HCT116 (cell line): Measurements from ENCODE around the gene LDLR. TPM values are rescaled to one million over a fixed set of nuclear protein-coding genes. Genes with fewer than 3 reads are reported as not detected.

Experiments used
- ATAC-seq: fragments of 200-7000 bp; cut with Tn5 transposase; 2 replicates; pipeline ENCODE4 v1.9.1; 2020; ENCODE audit warnings: mild to moderate bottlenecking, moderate library complexity
- BruUV-seq: library from RNA; stranded (reverse); fragments of 400-500 nt; replicated peaks from 2 replicates; lab custom pipeline; 2021; lab: Mats Ljungman, UMichigan
- CTCF ChIA-PET: fragments of 300-600 bp; sonication (Branson Sonifier 250); formaldehyde crosslinking; loops from one replicate; lab custom pipeline; 2021; ENCODE audit warnings: antibody characterized with exemption; lab: Charles Lee
- POLR2A ChIA-PET: fragments of 300-600, 350-600 bp; sonication (Branson Sonifier 250); formaldehyde crosslinking; loops from one replicate; lab custom pipeline; 2021; ENCODE audit warnings: antibody characterized with exemption; lab: Charles Lee
- RAD21 ChIA-PET, 2 experiments: fragments of 300-600 bp; sonication (Branson Sonifier 250); formaldehyde crosslinking; loops; one replicate each; lab custom pipeline; 2023; ENCODE audit warnings: low total read pairs in 2 of 2; ENCODE audit not compliant: uncharacterized antibody in 2 of 2, unreplicated experiment in 2 of 2, low non-redundant PET in 1 of 2; lab: Charles Lee
- DNase-seq: peaks from one replicate; pipeline ENCODE4 v3.0.0-alpha.2; 2010; ENCODE audit warnings: low read depth, low spot score
- H2AFZ ChIP-seq: fragments of 200-600 bp; shearing (Covaris generic), sonication (generic); 2 replicates; pipeline ENCODE4 v1.6.1; 2017; ENCODE audit warnings: low read depth, mixed run types, mixed read lengths, antibody characterized with exemption, low read length; ENCODE audit not compliant: poor library complexity, severe bottlenecking
- H3K27ac ChIP-seq: 2 replicates; pipeline ENCODE4 v1.5.1; 2012; ENCODE audit warnings: low read depth, low read length
- H3K27me3 ChIP-seq: fragments of 200-600 bp; sonication (generic); 2 replicates; pipeline ENCODE4 v1.6.1; 2016; ENCODE audit warnings: mixed run types, low read length, mixed read lengths; ENCODE audit not compliant: insufficient read depth
- H3K36me3 ChIP-seq, 2 experiments: fragments of 200-500 bp in 1 of 2; fragments of 200-600 bp in 1 of 2; sonication (Bioruptor generic) in 1 of 2; sonication (generic) in 1 of 2; 2 replicates each; pipeline versions ENCODE4 v1.5.1 to v1.6.1; 2014 to 2016; ENCODE audit warnings: low read length in 2 of 2, inconsistent platforms in 1 of 2, mixed read lengths in 1 of 2, mixed run types in 1 of 2; ENCODE audit not compliant: insufficient read depth in 2 of 2, control insufficient read depth in 1 of 2
- H3K4me1 ChIP-seq, 2 experiments: fragments of 200-600 bp in 1 of 2; sonication (generic) in 1 of 2; 2 replicates each; pipeline versions ENCODE4 v1.5.1 to v1.6.1; 2012 to 2017; ENCODE audit warnings: low read length in 2 of 2, inconsistent platforms in 1 of 2, mild to moderate bottlenecking in 1 of 2, mixed read lengths in 1 of 2, mixed run types in 1 of 2, moderate library complexity in 1 of 2; ENCODE audit not compliant: insufficient read depth in 2 of 2, control insufficient read depth in 1 of 2
- H3K4me2 ChIP-seq: fragments of 200-600 bp; sonication (generic); 2 replicates; pipeline ENCODE4 v1.6.1; 2017; ENCODE audit warnings: mixed run types, low read length, mixed read lengths
- H3K4me3 ChIP-seq, 2 experiments: fragments of 200-600 bp in 1 of 2; sonication (generic) in 1 of 2; replicated peaks in 1 of 2; 2 replicates each; pipeline ENCODE4 v1.5.1; 2011 to 2016; ENCODE audit warnings: low read length in 2 of 2, control low read depth in 1 of 2, low read depth in 1 of 2, mild to moderate bottlenecking in 1 of 2, mixed read lengths in 1 of 2, mixed run types in 1 of 2
- H3K79me2 ChIP-seq: fragments of 200-600 bp; sonication (generic); 2 replicates; pipeline ENCODE4 v1.6.1; 2017; ENCODE audit warnings: mild to moderate bottlenecking, mixed run types, low read length, moderate library complexity, mixed read lengths; ENCODE audit not compliant: insufficient read depth
- H3K9ac ChIP-seq: fragments of 200-600 bp; sonication (generic); 2 replicates; pipeline ENCODE4 v1.6.1; 2016; ENCODE audit warnings: low read length, mixed read lengths
- H3K9me2 ChIP-seq: fragments of 200-600 bp; sonication (generic), shearing (Covaris generic); 2 replicates; pipeline ENCODE4 v1.6.1; 2017; ENCODE audit warnings: mixed run types, mild to moderate bottlenecking, moderate library complexity; ENCODE audit not compliant: insufficient read depth
- H3K9me3 ChIP-seq, 2 experiments: fragments of 200-500 bp in 1 of 2; fragments of 200-600 bp in 1 of 2; sonication (Bioruptor generic) in 1 of 2; sonication (generic) in 1 of 2; 2 replicates each; pipeline ENCODE4 v1.6.1; 2014 to 2017; ENCODE audit warnings: low read length in 2 of 2, mixed read lengths in 2 of 2, inconsistent platforms in 1 of 2, low read depth in 1 of 2, mild to moderate bottlenecking in 1 of 2, mixed run types in 1 of 2, moderate library complexity in 1 of 2; ENCODE audit not compliant: control insufficient read depth in 1 of 2, insufficient read depth in 1 of 2
- H4K20me1 ChIP-seq: fragments of 200-600 bp; sonication (generic), shearing (Covaris generic); 2 replicates; pipeline ENCODE4 v1.6.1; 2017; ENCODE audit warnings: mixed run types, mild to moderate bottlenecking, moderate library complexity; ENCODE audit not compliant: insufficient read depth
- CTCF ChIP-seq, 3 experiments: fragments of 200-600 bp in 1 of 3; sonication (generic) in 1 of 3; IDR thresholded peaks in 2 of 3; conservative IDR thresholded peaks in 1 of 3; 2 replicates each; pipeline ENCODE4 v1.5.1; 2012 to 2017; ENCODE audit warnings: low read depth in 2 of 3, low read length in 2 of 3, antibody characterized with exemption in 1 of 3, borderline replicate concordance in 1 of 3, control low read depth in 1 of 3, mild to moderate bottlenecking in 1 of 3, mixed read lengths in 1 of 3, mixed run types in 1 of 3, moderate library complexity in 1 of 3; ENCODE audit not compliant: insufficient read depth in 1 of 3
- FOSL1 ChIP-seq: IDR thresholded peaks from 2 replicates; pipeline ENCODE4 v1.6.1; 2012; ENCODE audit warnings: low read depth
- JUND ChIP-seq: IDR thresholded peaks from 2 replicates; pipeline ENCODE4 v1.6.1; 2012
- MAX ChIP-seq: IDR thresholded peaks from 2 replicates; pipeline ENCODE4 v1.6.1; 2012
- POLR2AphosphoS5 ChIP-seq: IDR thresholded peaks from 2 replicates; pipeline ENCODE4 v1.6.1; 2011; ENCODE audit warnings: mild to moderate bottlenecking, low read depth, low read length, moderate library complexity
- RAD21 ChIP-seq: IDR thresholded peaks from 2 replicates; pipeline ENCODE4 v1.6.1; 2012; ENCODE audit warnings: low read depth, mild to moderate bottlenecking
- REST ChIP-seq: IDR thresholded peaks from 2 replicates; pipeline ENCODE4 v1.6.1; 2012; ENCODE audit warnings: low read depth
- SIN3A ChIP-seq: IDR thresholded peaks from 2 replicates; pipeline ENCODE4 v1.6.1; 2012; ENCODE audit warnings: low read depth
- SRF ChIP-seq: IDR thresholded peaks from 2 replicates; pipeline ENCODE4 v1.6.1; 2012; ENCODE audit warnings: low read depth
- ZBTB33 ChIP-seq: IDR thresholded peaks from 2 replicates; pipeline ENCODE4 v1.6.1; 2011; ENCODE audit warnings: mild to moderate bottlenecking, low read length, moderate library complexity; ENCODE audit not compliant: insufficient replicate concordance; ENCODE audit errors: extremely low read depth
- ZFX ChIP-seq: fragments of 450-650 bp; IDR thresholded peaks from 2 replicates; pipeline ENCODE4 v1.6.1; 2017
- ZNF274 ChIP-seq: fragments of 200-500 bp; sonication (Bioruptor generic); IDR thresholded peaks from 2 replicates; pipeline ENCODE4 v1.6.1; 2014; ENCODE audit warnings: mild to moderate bottlenecking, low read depth, low read length, inconsistent platforms
- intact Hi-C: fragments of 100-400 bp; cut with micrococcal nuclease; formaldehyde crosslinking; loops from 2 replicates; pipeline ENCODE4 v1.10.0; 2022
- total RNA-seq: library from RNA; stranded (reverse); gene quantifications from one replicate; pipeline ENCODE4 v1.2.1, GENCODE V29; 2021; ENCODE audit not compliant: unreplicated experiment

The LDLR gene
- total RNA-seq, 1 experiment from 2014 or later, result 92.4 TPM

GRCh38 chr19:11165486-11166030 lies 76.3 kb downstream of the LDLR start (continued):
- TF ChIP-seq CTCF (IDR thresholded peaks at IDR 0.05 in 2 of 3, conservative IDR thresholded peaks at IDR 0.05 in 1 of 3; ENCODE audit: borderline replicate concordance in 1 of 3, insufficient read depth in 1 of 3, low read depth in 2 of 3, low read length in 2 of 3) (no peak), SIN3A (no peak), ZBTB33 (no peak), JUND (no peak)

- RAD21 ChIA-PET, result no interaction called here
- POLR2A ChIA-PET, result no interaction called here
- DNase-seq, result no peak
- BruUV-seq, result no TSS peak
- Histone ChIP-seq H3K27me3 (no peaks in the 10 kb centered on the region), H3K27ac (no peak overlapping the region), H3K4me1 (peaks cover 0 to 16% of the 10 kb centered on the region in 2 experiments; a peak in 1 of 4 replicates), H3K4me3 (no peak overlapping the region), H3K36me3 (peaks cover 0 to 3% of the 10 kb centered on the region in 2 experiments; a peak in 2 of 4 replicates), H3K9me3 (no peaks in the 10 kb centered on the region), H3K79me2 (no peaks in the 10 kb centered on the region), H3K4me2 (no peak overlapping the region), H2AFZ (no peak overlapping the region), H4K20me1 (no peaks in the 10 kb centered on the region), H3K9me2 (no peaks in the 10 kb centered on the region), H3K9ac (no peak overlapping the region)
- CTCF ChIA-PET, result no interaction called here
- ATAC-seq, result no peak
- intact Hi-C loops, result no loop called here
- TF ChIP-seq ZFX (no peak), REST (no peak), RAD21 (no peak), SRF (no peak), POLR2AphosphoS5 (no peak), JUND (no peak), FOSL1 (no peak), CTCF (IDR thresholded peaks at IDR 0.05 in 2 of 3, conservative IDR thresholded peaks at IDR 0.05 in 1 of 3; ENCODE audit: borderline replicate concordance in 1 of 3, insufficient read depth in 1 of 3, low read depth in 2 of 3, low read length in 2 of 3) (no peak), MAX (no peak), ZNF274 (no peak), SIN3A (no peak)
These were observed 77.2 kb downstream of the LDLR start for GRCh38 chr19:11166281-11167142.
